Measurements from ENCODE around the gene MSMO1.
A peak's percentile ranks its signal among the peaks of the same experiment; 100 is the strongest.

Gene MSMO1

GRCh38 chr4:165360985-165361670 lies 33.7 kb downstream of the MSMO1 start:
- DNase-seq (ENCODE audit: low read depth in 3 of 3), result no peak

- DNase-seq (ENCODE audit: low read depth in 3 of 3), result no peak
Observed at GRCh38 chr4:165361810-165362209, 34.3 kb downstream of the MSMO1 start.

GRCh38 chr4:165364452-165365080 lies 37.1 kb downstream of the MSMO1 start:
- no peak for DNase-seq (ENCODE audit: low read depth in 3 of 3)

- no peak for DNase-seq (ENCODE audit: low read depth in 3 of 3)
Observed at GRCh38 chr4:165367040-165367439, 39.6 kb downstream of the MSMO1 start.

- no peak for DNase-seq (ENCODE audit: low read depth in 3 of 3)
Observed at GRCh38 chr4:165368114-165368513, 40.6 kb downstream of the MSMO1 start.

- no peak for DNase-seq (ENCODE audit: low read depth in 3 of 3)
Observed at GRCh38 chr4:165368567-165368966, 41.1 kb downstream of the MSMO1 start.

GRCh38 chr4:165369522-165369921 lies 42.1 kb downstream of the MSMO1 start:
- DNase-seq (ENCODE audit: low read depth in 3 of 3), result no peak

GRCh38 chr4:165370530-165370929 lies 43.1 kb downstream of the MSMO1 start:
- no peak for DNase-seq (ENCODE audit: low read depth in 3 of 3)

GRCh38 chr4:165375465-165375864 lies 48.0 kb downstream of the MSMO1 start:
- no peak for DNase-seq (ENCODE audit: low read depth in 3 of 3)

GRCh38 chr4:165378398-165378744 lies 50.9 kb downstream of the MSMO1 start:
- no peak for DNase-seq (ENCODE audit: low read depth in 3 of 3)

GRCh38 chr4:165378745-165379677 lies 51.5 kb downstream of the MSMO1 start, which contains the start of gene CPE:
CPE (plus strand) TSS chr4:165379008; CDS start chr4:165379222, 214 bp downstream.
- peak; percentile 17 to 59 (median 24) for DNase-seq (ENCODE audit: low read depth in 3 of 3)

GRCh38 chr4:165379678-165380064 lies 52.2 kb downstream of the MSMO1 start:
- DNase-seq (ENCODE audit: low read depth in 3 of 3), result no peak

- DNase-seq (ENCODE audit: low read depth in 3 of 3), result no peak
Observed at GRCh38 chr4:165380805-165381204, 53.3 kb downstream of the MSMO1 start.

GRCh38 chr4:165381821-165382373 lies 54.4 kb downstream of the MSMO1 start:
- DNase-seq (ENCODE audit: low read depth in 3 of 3), result no peak

GRCh38 chr4:165382640-165383039 lies 55.2 kb downstream of the MSMO1 start:
- no peak for DNase-seq (ENCODE audit: low read depth in 3 of 3)

- no peak for DNase-seq (ENCODE audit: low read depth in 3 of 3)
Observed at GRCh38 chr4:165383591-165384073, 56.2 kb downstream of the MSMO1 start.

GRCh38 chr4:165384186-165384585 lies 56.7 kb downstream of the MSMO1 start:
- no peak for DNase-seq (ENCODE audit: low read depth in 3 of 3)

- no peak for DNase-seq (ENCODE audit: low read depth in 3 of 3)
Observed at GRCh38 chr4:165384598-165384997, 57.1 kb downstream of the MSMO1 start.

GRCh38 chr4:165385126-165385525 lies 57.7 kb downstream of the MSMO1 start:
- DNase-seq (ENCODE audit: low read depth in 3 of 3), result no peak

- no peak for DNase-seq (ENCODE audit: low read depth in 3 of 3)
Observed at GRCh38 chr4:165386328-165386727, 58.9 kb downstream of the MSMO1 start.

GRCh38 chr4:165388756-165389155 lies 61.3 kb downstream of the MSMO1 start:
- no peak for DNase-seq (ENCODE audit: low read depth in 3 of 3)
